Astrocyte (in vitro differentiated cells and primary cell): Measurements from ENCODE around the gene MPP3. TPM values are rescaled to one million over a fixed set of nuclear protein-coding genes. Genes with fewer than 3 reads are reported as not detected.
"Not testable (repeated sequence)": the region's sequence is repeated elsewhere in the genome, so short reads cannot be mapped to it uniquely, and the experiment has no call there.

ENCODE experiments used
- DNase-seq: peaks from one replicate; pipeline ENCODE4 v3.0.0-alpha.2; 2010; ENCODE audit warnings: low read depth
- FAIRE-seq: peaks from 2 replicates; lab custom pipeline; 2011; peaks lifted over from hg19 to GRCh38; lab: Jason Lieb, UNC
- H2AFZ ChIP-seq: 2 replicates; pipeline ENCODE4 v1.6.0; 2012; ENCODE audit warnings: low read depth, low read length, inconsistent platforms
- H3K27ac ChIP-seq: 2 replicates; pipeline ENCODE4 v1.5.1; 2011; ENCODE audit warnings: low read depth, low read length, inconsistent platforms
- H3K27me3 ChIP-seq: 2 replicates; pipeline ENCODE4 v1.6.0; 2011; ENCODE audit warnings: low read length, inconsistent platforms; ENCODE audit not compliant: insufficient read depth
- H3K36me3 ChIP-seq: 2 replicates; pipeline ENCODE4 v1.5.1; 2011; ENCODE audit warnings: low read length, inconsistent platforms; ENCODE audit not compliant: insufficient read depth
- H3K4me1 ChIP-seq: 2 replicates; pipeline ENCODE4 v1.5.1; 2011; ENCODE audit warnings: low read length, inconsistent platforms; ENCODE audit not compliant: insufficient read depth
- H3K4me2 ChIP-seq: 2 replicates; pipeline ENCODE4 v1.6.0; 2012; ENCODE audit warnings: low read length, inconsistent platforms
- H3K4me3 ChIP-seq: 2 replicates; pipeline ENCODE4 v1.5.1; 2011; ENCODE audit warnings: low read depth, mild to moderate bottlenecking, low read length, inconsistent platforms; ENCODE audit not compliant: insufficient read depth
- H3K79me2 ChIP-seq: 2 replicates; pipeline ENCODE4 v1.6.0; 2012; ENCODE audit warnings: mild to moderate bottlenecking, low read length, inconsistent platforms; ENCODE audit not compliant: insufficient read depth
- H3K9ac ChIP-seq: 2 replicates; pipeline ENCODE4 v1.6.0; 2012; ENCODE audit warnings: mild to moderate bottlenecking, low read length, inconsistent platforms
- H3K9me3 ChIP-seq: 2 replicates; pipeline ENCODE4 v1.5.1; 2012; ENCODE audit warnings: low read depth, mild to moderate bottlenecking, low read length, inconsistent platforms; ENCODE audit not compliant: insufficient read depth
- H4K20me1 ChIP-seq: 2 replicates; pipeline ENCODE4 v1.6.0; 2012; ENCODE audit warnings: low read length, inconsistent platforms; ENCODE audit not compliant: insufficient read depth
- H3K27ac Mint-ChIP-seq: one replicate; pipeline ENCODE4 v1.8.0; 2021; ENCODE audit warnings: mild to moderate bottlenecking, mixed read lengths; ENCODE audit not compliant: unreplicated experiment
- H3K27me3 Mint-ChIP-seq: one replicate; pipeline ENCODE4 v1.8.0; 2021; ENCODE audit warnings: low read depth, mixed read lengths; ENCODE audit not compliant: unreplicated experiment
- H3K36me3 Mint-ChIP-seq: one replicate; pipeline ENCODE4 v1.8.0; 2021; ENCODE audit warnings: low read depth, mixed read lengths; ENCODE audit not compliant: unreplicated experiment
- H3K4me1 Mint-ChIP-seq: one replicate; pipeline ENCODE4 v1.8.0; 2021; ENCODE audit warnings: low read depth, mixed read lengths; ENCODE audit not compliant: unreplicated experiment
- H3K4me3 Mint-ChIP-seq: one replicate; pipeline ENCODE4 v1.8.0; 2021; ENCODE audit warnings: mild to moderate bottlenecking, moderate library complexity, mixed read lengths; ENCODE audit not compliant: unreplicated experiment
- H3K9me3 Mint-ChIP-seq: one replicate; pipeline ENCODE4 v1.8.0; 2021; ENCODE audit warnings: mild to moderate bottlenecking, mixed read lengths; ENCODE audit not compliant: unreplicated experiment
- CTCF ChIP-seq: IDR thresholded peaks from 2 replicates; pipeline ENCODE4 v1.5.1; 2011; ENCODE audit warnings: low read depth, mild to moderate bottlenecking, inconsistent platforms, low read length, moderate library complexity; ENCODE audit not compliant: insufficient read depth
- EZH2 ChIP-seq: IDR thresholded peaks from 2 replicates; pipeline ENCODE4 v1.6.1; 2012; ENCODE audit warnings: mild to moderate bottlenecking, low read length, inconsistent platforms; ENCODE audit not compliant: insufficient read depth
- total RNA-seq: library from RNA; stranded (reverse); gene quantifications from 2 replicates; pipeline ENCODE4 v1.2.1, GENCODE V29; 2021

Gene MPP3
- total RNA-seq, 1 donor from 2014 or later: 6.5 TPM

- Histone ChIP-seq H3K4me1 (no peaks in the 10 kb centered on the region), H2AFZ (no peak overlapping the region), H3K79me2 (no peaks in the 10 kb centered on the region), H3K4me3 (no peak overlapping the region), H4K20me1 (no peaks in the 10 kb centered on the region), H3K36me3 (no peaks in the 10 kb centered on the region), H3K27me3 (peaks cover 12% of the 10 kb centered on the region), H3K27ac (no peak overlapping the region), H3K9ac (no peak overlapping the region), H3K4me2 (no peak overlapping the region), H3K9me3 (no peaks in the 10 kb centered on the region)
- Mint-ChIP-seq H3K36me3 (no peaks in the 10 kb centered on the region), H3K4me3 (no peak overlapping the region), H3K9me3 (no peaks in the 10 kb centered on the region), H3K27ac (no peak overlapping the region), H3K4me1 (no peaks in the 10 kb centered on the region), H3K27me3 (peaks cover 22% of the 10 kb centered on the region)
- FAIRE-seq: peak; percentile 39
- DNase-seq: no peak
- TF ChIP-seq CTCF (no peak), EZH2 (no peak)
These were observed 12.8 kb upstream of the MPP3 start for GRCh38 chr17:43845766-43846165.

GRCh38 chr17:43844241-43844640 is 11.3 kb upstream of the MPP3 start:
- TF ChIP-seq EZH2: no peak
- no peak for TF ChIP-seq CTCF
- H3K27ac Mint-ChIP-seq: no peak overlapping the region
- H3K27me3 Mint-ChIP-seq: peaks cover 26% of the 10 kb centered on the region
- H3K4me2 ChIP-seq: no peak overlapping the region
- H3K27ac ChIP-seq: no peak overlapping the region
- H3K9ac ChIP-seq: no peak overlapping the region
- H3K4me3 ChIP-seq: no peak overlapping the region
- no peaks in the 10 kb centered on the region for H3K9me3 ChIP-seq
- DNase-seq (no peak), FAIRE-seq (no peak)
- peaks cover 5% of the 10 kb centered on the region for H3K4me1 Mint-ChIP-seq
- no peaks in the 10 kb centered on the region for H4K20me1 ChIP-seq
- H3K36me3 ChIP-seq: no peaks in the 10 kb centered on the region
- H3K4me3 Mint-ChIP-seq: no peak overlapping the region
- no peaks in the 10 kb centered on the region for H3K79me2 ChIP-seq
- H2AFZ ChIP-seq: no peak overlapping the region
- H3K4me1 ChIP-seq: no peaks in the 10 kb centered on the region
- no peaks in the 10 kb centered on the region for H3K36me3 Mint-ChIP-seq
- no peaks in the 10 kb centered on the region for H3K9me3 Mint-ChIP-seq
- peaks cover 7% of the 10 kb centered on the region for H3K27me3 ChIP-seq

- no peaks in the 10 kb centered on the region for H3K36me3 Mint-ChIP-seq
- FAIRE-seq: no peak
- DNase-seq: no peak
- no peak overlapping the region for H3K4me3 ChIP-seq
- no peaks in the 10 kb centered on the region for H3K9me3 Mint-ChIP-seq
- no peak overlapping the region for H3K4me2 ChIP-seq
- no peak overlapping the region for H3K9ac ChIP-seq
- H3K4me3 Mint-ChIP-seq: peak overlapping the region; percentile 50
- no peaks in the 10 kb centered on the region for H4K20me1 ChIP-seq
- H3K27me3 Mint-ChIP-seq: peaks cover 21% of the 10 kb centered on the region
- H3K9me3 ChIP-seq: no peaks in the 10 kb centered on the region
- H3K4me1 Mint-ChIP-seq: peaks cover 5% of the 10 kb centered on the region
- no peaks in the 10 kb centered on the region for H3K36me3 ChIP-seq
- H3K4me1 ChIP-seq: no peaks in the 10 kb centered on the region
- peaks cover 10% of the 10 kb centered on the region for H3K27me3 ChIP-seq
- H3K79me2 ChIP-seq: no peaks in the 10 kb centered on the region
- H3K27ac ChIP-seq: no peak overlapping the region
- H3K27ac Mint-ChIP-seq: no peak overlapping the region
- no peak for TF ChIP-seq CTCF
- no peak for TF ChIP-seq EZH2
- H2AFZ ChIP-seq: no peak overlapping the region
These were observed 10.0 kb upstream of the MPP3 start for GRCh38 chr17:43842975-43843325.

- peak; percentile 24 for DNase-seq
- not testable (repeated sequence) for H3K9me3 Mint-ChIP-seq, H3K4me3 Mint-ChIP-seq, H3K9ac ChIP-seq, H3K36me3 ChIP-seq, H3K27ac Mint-ChIP-seq, FAIRE-seq, H3K4me1 Mint-ChIP-seq, H3K4me3 ChIP-seq, H3K27me3 ChIP-seq, H3K9me3 ChIP-seq, H3K4me2 ChIP-seq, H3K4me1 ChIP-seq, H3K36me3 Mint-ChIP-seq, H3K79me2 ChIP-seq, H2AFZ ChIP-seq, H4K20me1 ChIP-seq, H3K27ac ChIP-seq
- peaks cover 15% of the 10 kb centered on the region for H3K27me3 Mint-ChIP-seq
These were observed 9.4 kb upstream of the MPP3 start for GRCh38 chr17:43842091-43842974.
